Uterus (tissue), 2 donors: ENCODE results near the gene CYP26B1.

Experiments
- POLR2A ChIP-seq, 2 donors: fragments of 450-650 bp; IDR thresholded peaks; one replicate each; pipeline ENCODE4 v1.6.1; 2016; ENCODE audit warnings: antibody characterized with exemption in 2 of 2, mild to moderate bottlenecking in 1 of 2, moderate library complexity in 1 of 2
- TF ChIP-seq, protein P1 (sequence below), 4 experiments: fragments of 200-600 bp in 2 of 4; fragments of 450-650 bp in 2 of 4; sonication (generic) in 2 of 4; IDR thresholded peaks; one replicate each; pipeline ENCODE4 v1.5.1; 2016 to 2019; ENCODE audit warnings: antibody characterized with exemption in 4 of 4, mild to moderate bottlenecking in 2 of 4, moderate library complexity in 1 of 4

DNA sequence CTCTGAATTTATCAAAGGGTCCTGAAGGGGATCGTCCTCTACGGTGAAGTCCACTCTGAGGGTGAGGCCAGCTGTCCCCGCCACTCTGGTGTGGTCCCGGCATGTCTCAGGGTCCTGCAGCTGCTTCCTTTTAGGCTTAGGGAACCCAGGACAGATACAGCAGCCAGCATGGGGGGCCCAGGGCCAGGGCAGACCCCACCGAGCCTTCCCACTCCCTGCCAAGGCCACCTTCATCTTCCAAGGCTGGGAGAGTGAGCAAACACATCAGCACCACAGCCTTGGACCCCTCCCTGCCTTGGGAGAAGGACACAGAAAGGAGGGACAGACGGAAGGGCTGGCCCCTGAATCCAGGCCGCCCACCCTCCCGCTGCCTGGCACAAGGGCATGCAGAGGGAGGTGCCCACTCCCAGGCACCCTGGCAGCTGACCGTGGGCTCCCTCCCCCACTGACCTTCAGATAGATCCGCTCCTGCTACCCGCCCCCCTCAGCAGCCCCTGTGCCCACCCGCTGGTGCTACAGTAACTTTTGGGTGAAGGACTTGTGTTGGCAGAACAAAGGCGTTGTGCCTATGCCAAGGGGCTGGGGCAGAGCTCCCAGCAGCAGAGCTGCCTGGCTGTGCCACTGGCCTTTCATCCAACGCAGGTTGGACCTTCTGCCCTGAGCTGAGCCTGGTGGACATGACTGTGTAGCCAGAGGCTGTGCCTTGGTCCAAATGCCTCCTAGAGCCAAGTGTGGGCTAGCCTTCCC is 7.6 kb downstream of the CYP26B1 start:
- TF ChIP-seq, protein P1, sequence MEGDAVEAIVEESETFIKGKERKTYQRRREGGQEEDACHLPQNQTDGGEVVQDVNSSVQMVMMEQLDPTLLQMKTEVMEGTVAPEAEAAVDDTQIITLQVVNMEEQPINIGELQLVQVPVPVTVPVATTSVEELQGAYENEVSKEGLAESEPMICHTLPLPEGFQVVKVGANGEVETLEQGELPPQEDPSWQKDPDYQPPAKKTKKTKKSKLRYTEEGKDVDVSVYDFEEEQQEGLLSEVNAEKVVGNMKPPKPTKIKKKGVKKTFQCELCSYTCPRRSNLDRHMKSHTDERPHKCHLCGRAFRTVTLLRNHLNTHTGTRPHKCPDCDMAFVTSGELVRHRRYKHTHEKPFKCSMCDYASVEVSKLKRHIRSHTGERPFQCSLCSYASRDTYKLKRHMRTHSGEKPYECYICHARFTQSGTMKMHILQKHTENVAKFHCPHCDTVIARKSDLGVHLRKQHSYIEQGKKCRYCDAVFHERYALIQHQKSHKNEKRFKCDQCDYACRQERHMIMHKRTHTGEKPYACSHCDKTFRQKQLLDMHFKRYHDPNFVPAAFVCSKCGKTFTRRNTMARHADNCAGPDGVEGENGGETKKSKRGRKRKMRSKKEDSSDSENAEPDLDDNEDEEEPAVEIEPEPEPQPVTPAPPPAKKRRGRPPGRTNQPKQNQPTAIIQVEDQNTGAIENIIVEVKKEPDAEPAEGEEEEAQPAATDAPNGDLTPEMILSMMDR (IDR thresholded peaks at IDR 0.05) = no peak
- TF ChIP-seq POLR2A (IDR thresholded peaks at IDR 0.05) = no peak
